Measurements from ENCODE around the gene EMC8. TPM values are rescaled to one million over a fixed set of nuclear protein-coding genes. Genes with fewer than 3 reads are reported as not detected.

Gene EMC8
- total RNA-seq, 4 donors from 2014 or later, result 23.4 to 32.5 (median 26.8) TPM

GRCh38 chr16:85752511-85753420, 46.6 kb downstream of the EMC8 start:
- no peak for ATAC-seq

GRCh38 chr16:85751698-85752501, 47.4 kb downstream of the EMC8 start:
- WGBS, 2 donors (ENCODE audit: low coverage in 1 of 2), result no CpG with 5 or more reads among the region's 15 CpGs
- no peak for ATAC-seq
- no peak overlapping the region for H3K4me3 ChIP-seq

More at GRCh38 chr16:85752511-85753420, 46.6 kb downstream of the EMC8 start:
- TF ChIP-seq POLR2A (IDR thresholded peaks at IDR 0.05) (no peak), CTCF (IDR thresholded peaks at IDR 0.05) (peak in 2 of 4 experiments; percentile 6 to 18), EP300 (IDR thresholded peaks at IDR 0.05) (no peak), POLR2AphosphoS5 (IDR thresholded peaks at IDR 0.05) (no peak)
- H3K4me1 ChIP-seq, result peaks cover 0 to 31% (median 18%) of the 10 kb centered on the region in 3 donors
- H3K4me3 ChIP-seq, result no peak overlapping the region
- no peaks in the 10 kb centered on the region for H3K36me3 ChIP-seq
- no peaks in the 10 kb centered on the region for H3K27me3 ChIP-seq
- no peak overlapping the region for H3K27ac ChIP-seq
- WGBS, 2 donors (ENCODE audit: low coverage in 1 of 2), result 44% methylated on average over 8 of the region's 21 CpGs; no CpG with 5 or more reads in 1 of the 2 donors
- H3K9me3 ChIP-seq, result no peaks in the 10 kb centered on the region

GRCh38 chr16:85750827-85751697, 48.3 kb downstream of the EMC8 start, which contains the start of gene C16orf74:
Gene C16orf74 (minus strand): TSS chr16:85751096. CDS start chr16:85735217, 15,879 bp downstream.
- Histone ChIP-seq H3K27ac (peak within 1 kb of the TSS in 1 of 4 donors; percentile 22), H3K36me3 (no peaks in the 10 kb centered on the region), H3K27me3 (no peaks in the 10 kb centered on the region), H3K4me3 (peak within 1 kb of the TSS; percentile 36 to 65), H3K9me3 (no peaks in the 10 kb centered on the region), H3K4me1 (peaks cover 0 to 31% (median 18%) of the 10 kb centered on the region in 3 donors)
- 50% methylated on average over 2 of the region's 96 CpGs; no CpG with 5 or more reads in 1 of the 2 donors for WGBS, 2 donors (ENCODE audit: low coverage in 1 of 2)
- TF ChIP-seq CTCF (IDR thresholded peaks at IDR 0.05), result no peak
- no peak for TF ChIP-seq POLR2AphosphoS5 (IDR thresholded peaks at IDR 0.05)
- TF ChIP-seq EP300 (IDR thresholded peaks at IDR 0.05), result no peak
- no peak for TF ChIP-seq POLR2A (IDR thresholded peaks at IDR 0.05)
- peak; percentile 87 for ATAC-seq

More at GRCh38 chr16:85751698-85752501, 47.4 kb downstream of the EMC8 start:
- H3K9me3 ChIP-seq, result no peaks in the 10 kb centered on the region
- no peak for TF ChIP-seq CTCF (IDR thresholded peaks at IDR 0.05)
- no peaks in the 10 kb centered on the region for H3K36me3 ChIP-seq
- H3K27me3 ChIP-seq, result no peaks in the 10 kb centered on the region
- no peak overlapping the region for H3K27ac ChIP-seq
- peaks cover 0 to 31% (median 18%) of the 10 kb centered on the region in 3 donors for H3K4me1 ChIP-seq

GRCh38 chr16:85750146-85750826, 49.1 kb downstream of the EMC8 start:
- peaks cover 0 to 31% (median 18%) of the 10 kb centered on the region in 3 donors for H3K4me1 ChIP-seq

More at GRCh38 chr16:85750146-85750826, 49.1 kb downstream of the EMC8 start:
- WGBS, 2 donors (ENCODE audit: low coverage in 1 of 2), result no CpG with 5 or more reads among the region's 51 CpGs
- Histone ChIP-seq H3K9me3 (no peaks in the 10 kb centered on the region), H3K4me3 (peak overlapping the region; percentile 36 to 65), H3K36me3 (no peaks in the 10 kb centered on the region), H3K27ac (peak overlapping the region in 1 of 4 donors; percentile 22), H3K27me3 (no peaks in the 10 kb centered on the region)
- peak; percentile 18 for ATAC-seq
- TF ChIP-seq CTCF (IDR thresholded peaks at IDR 0.05) (peak in 1 of 4 experiments; percentile 6), POLR2A (IDR thresholded peaks at IDR 0.05) (no peak)

Measured in gastroesophageal sphincter (tissue), 4 donors.